ENCODE results near the gene GPI. TPM values are rescaled to one million over a fixed set of nuclear protein-coding genes. Genes with fewer than 3 reads are reported as not detected.

The GPI gene
- total and polyA plus RNA-seq, 2 donors (not counting 3 experiments of a cell fraction or from before 2014, with no cell fraction given): 131 to 273 TPM

DNA sequence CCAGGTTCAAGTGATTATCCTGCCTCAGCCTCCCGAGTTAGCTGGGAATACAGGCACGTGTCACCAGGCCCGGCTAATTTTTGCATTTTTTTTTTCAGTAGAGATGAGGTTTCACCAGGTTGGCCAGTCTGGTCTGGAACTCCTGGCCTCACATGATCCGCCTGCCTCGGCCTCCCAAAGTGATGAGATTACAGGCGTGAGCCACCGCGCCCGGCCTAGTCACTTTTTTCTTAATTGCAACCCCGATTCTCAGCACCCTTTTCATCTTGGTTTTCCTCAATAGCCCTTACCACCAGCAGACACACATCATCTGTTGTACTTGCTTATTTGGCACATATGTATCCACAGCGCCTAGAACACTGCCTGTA lies 550 bp upstream of the GPI start:
- peak overlapping the region; percentile 95 for H2AFZ ChIP-seq (ENCODE audit: low read depth, low read length)
- no peak overlapping the region for H3K27ac ChIP-seq (ENCODE audit: insufficient read depth, low read depth, low read length)
- H4K20me1 ChIP-seq (replicated peaks; ENCODE audit: control insufficient read depth, extremely low read depth, insufficient read depth, low read length): no peaks in the 10 kb centered on the region
- H3K9ac ChIP-seq (replicated peaks; ENCODE audit: extremely low read depth, insufficient read depth, low read length): no peak overlapping the region
- TF ChIP-seq FOS (IDR thresholded peaks at IDR 0.05; ENCODE audit: borderline replicate concordance, insufficient read depth, low read length) (no peak), EZH2 (IDR thresholded peaks at IDR 0.05; ENCODE audit: borderline replicate concordance, low read depth, low read length, severe bottlenecking) (no peak), POLR2AphosphoS5 (IDR thresholded peaks at IDR 0.05; ENCODE audit: insufficient read depth, low read depth, low read length) (no peak), POLR2A (IDR thresholded peaks at IDR 0.05; ENCODE audit: low read depth, low read length) (no peak), JUN (IDR thresholded peaks at IDR 0.05; ENCODE audit: borderline replicate concordance, insufficient read depth, insufficient read length, low read depth) (no peak)
- H3K4me1 ChIP-seq (ENCODE audit: control insufficient read depth, extremely low read depth, insufficient read depth, low read length): peaks cover 14% of the 10 kb centered on the region
- H3K4me2 ChIP-seq (ENCODE audit: insufficient read depth, low read length): peak overlapping the region; percentile 58
- FAIRE-seq: peak; percentile 8
- dilution Hi-C loops (cut with MboI; ENCODE audit: extremely low pct_ligation_motif_present, low sequenced_read_pairs) (no loop called here), intact Hi-C loops (cut with micrococcal nuclease) (no loop called here)
- peaks cover 29% of the 10 kb centered on the region for H3K79me2 ChIP-seq (ENCODE audit: control insufficient read depth, insufficient read depth, low read length)
- peak overlapping the region; percentile 45 to 72 (median 52) for H3K4me3 ChIP-seq (replicated peaks in 1 of 3; ENCODE audit: insufficient read depth in 1 of 3, low read depth in 1 of 3, low read length in 3 of 3)
- no TSS peak for BruUV-seq (replicated peaks)
- no peaks in the 10 kb centered on the region for H3K9me3 ChIP-seq (replicated peaks; ENCODE audit: control insufficient read depth, insufficient read depth, low read length)
- no peak for DNase-seq (ENCODE audit: low read depth, low spot score)
- H3K36me3 ChIP-seq (ENCODE audit: control insufficient read depth in 2 of 2, extremely low read depth in 1 of 2, insufficient read depth in 2 of 2, low read length in 2 of 2): peaks cover 4 to 9% of the 10 kb centered on the region in 2 experiments
- no peaks in the 10 kb centered on the region for H3K9me1 ChIP-seq (replicated peaks; ENCODE audit: control insufficient read depth, extremely low read depth, insufficient read depth, low read length)
- CTCF ChIA-PET: interaction anchor here (1.4 kb wide), 1 partner anchor 66 kb away, joined by 3 read pairs; no protein-coding TSS in a partner anchor
- H3K27me3 ChIP-seq (ENCODE audit: control insufficient read depth in 2 of 2, insufficient read depth in 2 of 2, low read length in 2 of 2): no peaks in the 10 kb centered on the region
- POLR2A ChIA-PET: no interaction called here

GRCh38 chr19:34365463-34366401 lies 736 bp downstream of the GPI start:
- H3K9me1 ChIP-seq (replicated peaks; ENCODE audit: control insufficient read depth, extremely low read depth, insufficient read depth, low read length): no peaks in the 10 kb centered on the region
- intact Hi-C loops (cut with micrococcal nuclease): loop anchor here (5.0 kb wide), 1 partner anchor 67 kb away; no protein-coding TSS in a partner anchor

More at GRCh38 chr19:34365463-34366401, 736 bp downstream of the GPI start:
- Histone ChIP-seq H3K4me2 (ENCODE audit: insufficient read depth, low read length) (peak overlapping the region; percentile 54), H3K4me1 (ENCODE audit: control insufficient read depth, extremely low read depth, insufficient read depth, low read length) (peaks cover 11% of the 10 kb centered on the region), H3K36me3 (ENCODE audit: control insufficient read depth in 2 of 2, extremely low read depth in 1 of 2, insufficient read depth in 2 of 2, low read length in 2 of 2) (peaks cover 4 to 17% of the 10 kb centered on the region in 2 experiments), H3K27ac (ENCODE audit: insufficient read depth, low read depth, low read length) (peak overlapping the region; percentile 32), H3K27me3 (ENCODE audit: control insufficient read depth in 2 of 2, insufficient read depth in 2 of 2, low read length in 2 of 2) (no peaks in the 10 kb centered on the region), H2AFZ (ENCODE audit: low read depth, low read length) (peak overlapping the region; percentile 89), H3K4me3 (replicated peaks in 1 of 3; ENCODE audit: insufficient read depth in 1 of 3, low read depth in 1 of 3, low read length in 3 of 3) (peak overlapping the region; percentile 71 to 93 (median 72)), H3K9me3 (replicated peaks; ENCODE audit: control insufficient read depth, insufficient read depth, low read length) (no peaks in the 10 kb centered on the region), H3K9ac (replicated peaks; ENCODE audit: extremely low read depth, insufficient read depth, low read length) (peak overlapping the region; percentile 72), H4K20me1 (replicated peaks; ENCODE audit: control insufficient read depth, extremely low read depth, insufficient read depth, low read length) (no peaks in the 10 kb centered on the region), H3K79me2 (ENCODE audit: control insufficient read depth, insufficient read depth, low read length) (peaks cover 29% of the 10 kb centered on the region)
- FAIRE-seq (peak; percentile 63), DNase-seq (ENCODE audit: low read depth, low spot score) (peak; percentile 40)
- TSS peak; percentile 15 for BruUV-seq (replicated peaks)
- POLR2A ChIA-PET: no interaction called here
- dilution Hi-C loops (cut with MboI; ENCODE audit: extremely low pct_ligation_motif_present, low sequenced_read_pairs): no loop called here
- TF ChIP-seq FOS (IDR thresholded peaks at IDR 0.05; ENCODE audit: borderline replicate concordance, insufficient read depth, low read length) (no peak), POLR2AphosphoS5 (IDR thresholded peaks at IDR 0.05; ENCODE audit: insufficient read depth, low read depth, low read length) (no peak), MYC (IDR thresholded peaks at IDR 0.05; ENCODE audit: low read depth, low read length) (no peak), POLR2A (IDR thresholded peaks at IDR 0.05; ENCODE audit: low read depth, low read length) (no peak), JUN (IDR thresholded peaks at IDR 0.05; ENCODE audit: borderline replicate concordance, insufficient read depth, insufficient read length, low read depth) (no peak), CTCF (IDR thresholded peaks at IDR 0.05; ENCODE audit: extremely low read depth in 1 of 2, insufficient read depth in 1 of 2, low read depth in 1 of 2, low read length in 2 of 2) (no peak), GATA2 (IDR thresholded peaks at IDR 0.05; ENCODE audit: insufficient read depth, insufficient read length, low read depth, low read length) (no peak)
- TF ChIP-seq, protein P1, sequence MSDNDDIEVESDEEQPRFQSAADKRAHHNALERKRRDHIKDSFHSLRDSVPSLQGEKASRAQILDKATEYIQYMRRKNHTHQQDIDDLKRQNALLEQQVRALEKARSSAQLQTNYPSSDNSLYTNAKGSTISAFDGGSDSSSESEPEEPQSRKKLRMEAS (IDR thresholded peaks at IDR 0.05; ENCODE audit: insufficient read depth, insufficient read length): no peak
- CTCF ChIA-PET: interaction anchor here (1.3 to 1.4 kb wide), 2 partner anchors 41 to 65 kb away, joined by 3 to 4 read pairs; no protein-coding TSS in a partner anchor
